BE2C (cell line): Measurements from ENCODE around the gene MYRFL.

Experiments
- DNase-seq: peaks from one replicate; pipeline ENCODE4 v3.0.0-alpha.2; 2020
- H3K27me3 ChIP-seq: fragments of 250-450 bp; sonication (Bioruptor Pico); 2 replicates; pipeline ENCODE4 v1.5.1; 2020; ENCODE audit warnings: mild to moderate bottlenecking
- H3K36me3 ChIP-seq: fragments of 250-450 bp; sonication (Bioruptor Pico); 2 replicates; pipeline ENCODE4 v1.5.1; 2020; ENCODE audit warnings: mild to moderate bottlenecking
- H3K4me1 ChIP-seq: fragments of 250-450 bp; sonication (Bioruptor Pico); 2 replicates; pipeline ENCODE4 v1.5.1; 2020
- H3K4me3 ChIP-seq: 2 replicates; pipeline ENCODE4 v1.5.1; 2011; ENCODE audit warnings: low read depth, low read length
- H3K9me3 ChIP-seq: fragments of 250-450 bp; sonication (Bioruptor Pico); 2 replicates; pipeline ENCODE4 v1.5.1; 2020
- CTCF ChIP-seq: IDR thresholded peaks from 2 replicates; pipeline ENCODE4 v1.5.1; 2012; ENCODE audit warnings: mild to moderate bottlenecking, low read depth, low read length

MYRFL gene

DNA sequence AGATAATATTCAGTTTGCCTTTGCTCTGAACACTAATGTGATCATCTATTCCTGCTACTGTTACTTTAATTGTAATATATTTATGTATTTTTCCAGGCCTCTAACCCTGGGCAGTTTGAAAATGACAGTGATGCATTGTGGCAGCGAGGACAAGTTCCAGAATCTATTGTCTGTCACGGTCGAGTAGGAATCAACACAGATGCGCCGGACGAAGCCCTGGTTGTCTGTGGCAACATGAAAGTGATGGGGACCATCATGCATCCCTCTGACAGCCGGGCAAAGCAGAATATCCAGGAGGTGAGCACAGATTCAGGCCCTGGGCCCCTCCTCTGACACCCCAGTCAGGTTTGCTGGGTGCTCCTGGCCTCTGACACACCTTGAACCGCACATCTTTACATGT, 78.5 kb downstream of the MYRFL start:
- Histone ChIP-seq H3K36me3 (no peaks in the 10 kb centered on the region), H3K4me3 (no peak overlapping the region), H3K27me3 (no peaks in the 10 kb centered on the region), H3K4me1 (peaks cover 4% of the 10 kb centered on the region; the same call in 1 of the 2 replicates), H3K9me3 (no peaks in the 10 kb centered on the region)
- DNase-seq, result peak; percentile 84
- TF ChIP-seq CTCF, result no peak

GRCh38 chr12:69904777-69905176, 79.8 kb downstream of the MYRFL start:
- no peaks in the 10 kb centered on the region for H3K9me3 ChIP-seq
- no peak for DNase-seq
- H3K36me3 ChIP-seq, result no peaks in the 10 kb centered on the region
- H3K4me1 ChIP-seq, result peaks cover 4% of the 10 kb centered on the region; the same call in 1 of the 2 replicates
- TF ChIP-seq CTCF, result no peak
- no peaks in the 10 kb centered on the region for H3K27me3 ChIP-seq
- H3K4me3 ChIP-seq, result no peak overlapping the region

DNA sequence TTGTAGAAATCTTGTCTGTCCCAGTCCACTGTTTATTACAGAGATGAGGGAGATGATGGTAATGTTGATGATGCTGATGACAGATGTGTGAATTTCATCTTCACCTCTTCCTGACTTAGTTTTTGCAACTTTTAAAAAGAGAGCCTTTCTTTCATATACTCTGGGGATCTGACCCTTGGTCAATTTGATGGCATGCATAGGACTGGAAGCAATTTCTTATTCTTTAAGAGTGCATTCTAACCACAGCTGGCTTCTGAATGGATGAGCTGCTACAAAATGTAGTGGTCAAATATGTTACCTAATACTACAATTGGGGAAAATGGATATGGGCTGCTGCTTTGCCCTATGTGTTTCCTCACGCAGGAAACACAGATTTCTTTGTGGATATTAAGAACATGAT, 80.8 kb downstream of the MYRFL start:
- Histone ChIP-seq H3K27me3 (no peaks in the 10 kb centered on the region), H3K4me3 (no peak overlapping the region), H3K36me3 (no peaks in the 10 kb centered on the region), H3K4me1 (peaks cover 4% of the 10 kb centered on the region; the same call in 1 of the 2 replicates), H3K9me3 (no peaks in the 10 kb centered on the region)
- no peak for TF ChIP-seq CTCF
- DNase-seq, result no peak

GRCh38 chr12:69906411-69907216, 81.6 kb downstream of the MYRFL start:
- Histone ChIP-seq H3K4me3 (no peak overlapping the region), H3K36me3 (no peaks in the 10 kb centered on the region), H3K9me3 (no peaks in the 10 kb centered on the region), H3K4me1 (peaks cover 4% of the 10 kb centered on the region; the same call in 1 of the 2 replicates), H3K27me3 (no peaks in the 10 kb centered on the region)
- no peak for TF ChIP-seq CTCF
- DNase-seq, result no peak

- Histone ChIP-seq H3K9me3 (no peaks in the 10 kb centered on the region), H3K27me3 (no peaks in the 10 kb centered on the region), H3K4me3 (no peak overlapping the region), H3K36me3 (no peaks in the 10 kb centered on the region), H3K4me1 (peaks cover 4% of the 10 kb centered on the region; the same call in 1 of the 2 replicates)
- no peak for DNase-seq
- TF ChIP-seq CTCF, result no peak
Observed at GRCh38 chr12:69908203-69908602, 83.2 kb downstream of the MYRFL start.

DNA sequence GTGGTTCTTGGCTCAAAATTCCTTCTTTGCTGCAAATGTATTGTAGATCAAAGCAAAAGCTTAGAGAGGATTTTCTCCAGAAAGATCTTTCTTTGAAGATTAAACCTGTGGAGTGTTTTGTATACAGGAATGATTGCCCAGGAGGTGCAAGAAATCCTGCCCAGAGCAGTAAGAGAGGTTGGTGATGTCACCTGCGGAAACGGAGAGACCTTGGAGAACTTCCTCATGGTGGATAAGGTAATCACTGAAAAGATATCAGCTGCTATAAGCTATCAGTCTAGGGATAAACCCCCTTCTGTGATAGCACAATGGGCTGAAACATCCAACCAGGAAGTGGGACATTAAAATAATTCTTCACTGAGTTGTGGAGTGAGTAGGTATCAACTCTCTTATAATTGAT, 85.7 kb downstream of the MYRFL start:
- Histone ChIP-seq H3K4me3 (no peak overlapping the region), H3K36me3 (no peaks in the 10 kb centered on the region), H3K27me3 (no peaks in the 10 kb centered on the region), H3K9me3 (no peaks in the 10 kb centered on the region), H3K4me1 (no peaks in the 10 kb centered on the region)
- TF ChIP-seq CTCF, result no peak
- DNase-seq, result no peak
